HCT116 (cell line): ENCODE data around the gene GMDS. TPM values are rescaled to one million over a fixed set of nuclear protein-coding genes. Genes with fewer than 3 reads are reported as not detected.

Source experiments
- ATAC-seq: fragments of 200-7000 bp; cut with Tn5 transposase; 2 replicates; pipeline ENCODE4 v1.9.1; 2020; ENCODE audit warnings: mild to moderate bottlenecking, moderate library complexity
- BruUV-seq: library from RNA; stranded (reverse); fragments of 400-500 nt; replicated peaks from 2 replicates; lab custom pipeline; 2021; lab: Mats Ljungman, UMichigan
- CTCF ChIA-PET: fragments of 300-600 bp; sonication (Branson Sonifier 250); formaldehyde crosslinking; loops from one replicate; lab custom pipeline; 2021; ENCODE audit warnings: antibody characterized with exemption; lab: Charles Lee
- POLR2A ChIA-PET: fragments of 300-600, 350-600 bp; sonication (Branson Sonifier 250); formaldehyde crosslinking; loops from one replicate; lab custom pipeline; 2021; ENCODE audit warnings: antibody characterized with exemption; lab: Charles Lee
- RAD21 ChIA-PET, 2 experiments: fragments of 300-600 bp; sonication (Branson Sonifier 250); formaldehyde crosslinking; loops; one replicate each; lab custom pipeline; 2023; ENCODE audit warnings: low total read pairs in 2 of 2; ENCODE audit not compliant: uncharacterized antibody in 2 of 2, unreplicated experiment in 2 of 2, low non-redundant PET in 1 of 2; lab: Charles Lee
- DNase-seq: peaks from one replicate; pipeline ENCODE4 v3.0.0-alpha.2; 2010; ENCODE audit warnings: low read depth, low spot score
- H2AFZ ChIP-seq: fragments of 200-600 bp; shearing (Covaris generic), sonication (generic); 2 replicates; pipeline ENCODE4 v1.6.1; 2017; ENCODE audit warnings: low read depth, mixed run types, mixed read lengths, antibody characterized with exemption, low read length; ENCODE audit not compliant: poor library complexity, severe bottlenecking
- H3K27ac ChIP-seq: 2 replicates; pipeline ENCODE4 v1.5.1; 2012; ENCODE audit warnings: low read depth, low read length
- H3K27me3 ChIP-seq: fragments of 200-600 bp; sonication (generic); 2 replicates; pipeline ENCODE4 v1.6.1; 2016; ENCODE audit warnings: mixed run types, low read length, mixed read lengths; ENCODE audit not compliant: insufficient read depth
- H3K36me3 ChIP-seq, 2 experiments: fragments of 200-500 bp in 1 of 2; fragments of 200-600 bp in 1 of 2; sonication (Bioruptor generic) in 1 of 2; sonication (generic) in 1 of 2; 2 replicates each; pipeline versions ENCODE4 v1.5.1 to v1.6.1; 2014 to 2016; ENCODE audit warnings: low read length in 2 of 2, inconsistent platforms in 1 of 2, mixed read lengths in 1 of 2, mixed run types in 1 of 2; ENCODE audit not compliant: insufficient read depth in 2 of 2, control insufficient read depth in 1 of 2
- H3K4me1 ChIP-seq, 2 experiments: fragments of 200-600 bp in 1 of 2; sonication (generic) in 1 of 2; 2 replicates each; pipeline versions ENCODE4 v1.5.1 to v1.6.1; 2012 to 2017; ENCODE audit warnings: low read length in 2 of 2, inconsistent platforms in 1 of 2, mild to moderate bottlenecking in 1 of 2, mixed read lengths in 1 of 2, mixed run types in 1 of 2, moderate library complexity in 1 of 2; ENCODE audit not compliant: insufficient read depth in 2 of 2, control insufficient read depth in 1 of 2
- H3K4me2 ChIP-seq: fragments of 200-600 bp; sonication (generic); 2 replicates; pipeline ENCODE4 v1.6.1; 2017; ENCODE audit warnings: mixed run types, low read length, mixed read lengths
- H3K4me3 ChIP-seq, 2 experiments: fragments of 200-600 bp in 1 of 2; sonication (generic) in 1 of 2; replicated peaks in 1 of 2; 2 replicates each; pipeline ENCODE4 v1.5.1; 2011 to 2016; ENCODE audit warnings: low read length in 2 of 2, control low read depth in 1 of 2, low read depth in 1 of 2, mild to moderate bottlenecking in 1 of 2, mixed read lengths in 1 of 2, mixed run types in 1 of 2
- H3K79me2 ChIP-seq: fragments of 200-600 bp; sonication (generic); 2 replicates; pipeline ENCODE4 v1.6.1; 2017; ENCODE audit warnings: mild to moderate bottlenecking, mixed run types, low read length, moderate library complexity, mixed read lengths; ENCODE audit not compliant: insufficient read depth
- H3K9ac ChIP-seq: fragments of 200-600 bp; sonication (generic); 2 replicates; pipeline ENCODE4 v1.6.1; 2016; ENCODE audit warnings: low read length, mixed read lengths
- H3K9me2 ChIP-seq: fragments of 200-600 bp; sonication (generic), shearing (Covaris generic); 2 replicates; pipeline ENCODE4 v1.6.1; 2017; ENCODE audit warnings: mixed run types, mild to moderate bottlenecking, moderate library complexity; ENCODE audit not compliant: insufficient read depth
- H3K9me3 ChIP-seq, 2 experiments: fragments of 200-500 bp in 1 of 2; fragments of 200-600 bp in 1 of 2; sonication (Bioruptor generic) in 1 of 2; sonication (generic) in 1 of 2; 2 replicates each; pipeline ENCODE4 v1.6.1; 2014 to 2017; ENCODE audit warnings: low read length in 2 of 2, mixed read lengths in 2 of 2, inconsistent platforms in 1 of 2, low read depth in 1 of 2, mild to moderate bottlenecking in 1 of 2, mixed run types in 1 of 2, moderate library complexity in 1 of 2; ENCODE audit not compliant: control insufficient read depth in 1 of 2, insufficient read depth in 1 of 2
- H4K20me1 ChIP-seq: fragments of 200-600 bp; sonication (generic), shearing (Covaris generic); 2 replicates; pipeline ENCODE4 v1.6.1; 2017; ENCODE audit warnings: mixed run types, mild to moderate bottlenecking, moderate library complexity; ENCODE audit not compliant: insufficient read depth
- ATF3 ChIP-seq: IDR thresholded peaks from 2 replicates; pipeline ENCODE4 v1.6.1; 2012
- CBX3 ChIP-seq: IDR thresholded peaks from 2 replicates; pipeline ENCODE4 v1.6.1; 2012; ENCODE audit warnings: low read depth
- CTCF ChIP-seq, 3 experiments: fragments of 200-600 bp in 1 of 3; sonication (generic) in 1 of 3; IDR thresholded peaks in 2 of 3; conservative IDR thresholded peaks in 1 of 3; 2 replicates each; pipeline ENCODE4 v1.5.1; 2012 to 2017; ENCODE audit warnings: low read depth in 2 of 3, low read length in 2 of 3, antibody characterized with exemption in 1 of 3, borderline replicate concordance in 1 of 3, control low read depth in 1 of 3, mild to moderate bottlenecking in 1 of 3, mixed read lengths in 1 of 3, mixed run types in 1 of 3, moderate library complexity in 1 of 3; ENCODE audit not compliant: insufficient read depth in 1 of 3
- EGR1 ChIP-seq: IDR thresholded peaks from 2 replicates; pipeline ENCODE4 v1.6.1; 2012; ENCODE audit warnings: low read depth
- ELF1 ChIP-seq: IDR thresholded peaks from 2 replicates; pipeline ENCODE4 v1.6.1; 2012; ENCODE audit warnings: low read depth, borderline replicate concordance
- EZH2 ChIP-seq: fragments of 200-600 bp; sonication (generic); IDR thresholded peaks from 2 replicates; pipeline ENCODE4 v1.6.1; 2017; ENCODE audit warnings: antibody characterized with exemption, mixed run types
- EZH2phosphoT487 ChIP-seq: fragments of 200-600 bp; IDR thresholded peaks from 2 replicates; pipeline ENCODE4 v1.6.1; 2018; ENCODE audit warnings: antibody characterized with exemption, borderline replicate concordance
- FOSL1 ChIP-seq: IDR thresholded peaks from 2 replicates; pipeline ENCODE4 v1.6.1; 2012; ENCODE audit warnings: low read depth
- JUND ChIP-seq: IDR thresholded peaks from 2 replicates; pipeline ENCODE4 v1.6.1; 2012
- MAX ChIP-seq: IDR thresholded peaks from 2 replicates; pipeline ENCODE4 v1.6.1; 2012
- POLR2A ChIP-seq: IDR thresholded peaks from 2 replicates; pipeline ENCODE4 v1.7.0; 2011; ENCODE audit warnings: borderline replicate concordance; ENCODE audit not compliant: insufficient read depth, insufficient read length; ENCODE audit errors: extremely low read depth
- RAD21 ChIP-seq: IDR thresholded peaks from 2 replicates; pipeline ENCODE4 v1.6.1; 2012; ENCODE audit warnings: low read depth, mild to moderate bottlenecking
- REST ChIP-seq: IDR thresholded peaks from 2 replicates; pipeline ENCODE4 v1.6.1; 2012; ENCODE audit warnings: low read depth
- SIN3A ChIP-seq: IDR thresholded peaks from 2 replicates; pipeline ENCODE4 v1.6.1; 2012; ENCODE audit warnings: low read depth
- SP1 ChIP-seq: IDR thresholded peaks from 2 replicates; pipeline ENCODE4 v1.6.1; 2012; ENCODE audit warnings: low read depth
- SRF ChIP-seq: IDR thresholded peaks from 2 replicates; pipeline ENCODE4 v1.6.1; 2012; ENCODE audit warnings: low read depth
- ZNF274 ChIP-seq: fragments of 200-500 bp; sonication (Bioruptor generic); IDR thresholded peaks from 2 replicates; pipeline ENCODE4 v1.6.1; 2014; ENCODE audit warnings: mild to moderate bottlenecking, low read depth, low read length, inconsistent platforms
- intact Hi-C: fragments of 100-400 bp; cut with micrococcal nuclease; formaldehyde crosslinking; loops from 2 replicates; pipeline ENCODE4 v1.10.0; 2022
- total RNA-seq: library from RNA; stranded (reverse); gene quantifications from one replicate; pipeline ENCODE4 v1.2.1, GENCODE V29; 2021; ENCODE audit not compliant: unreplicated experiment

GMDS gene
- total RNA-seq, 1 experiment from 2014 or later, result 34.4 TPM

GRCh38 chr6:1958257-1958656, 287.1 kb downstream of the GMDS start:
- POLR2A ChIA-PET, result no interaction called here
- no peaks in the 10 kb centered on the region for H3K9me2 ChIP-seq
- RAD21 ChIA-PET, result no interaction called here
- CTCF ChIA-PET, result no interaction called here
- no peaks in the 10 kb centered on the region for H4K20me1 ChIP-seq
- BruUV-seq, result no TSS peak
- intact Hi-C loops, result no loop called here
- no peak overlapping the region for H3K4me3 ChIP-seq
- peaks cover 0 to under 1% of the 10 kb centered on the region in 2 experiments; a peak in 1 of 4 replicates for H3K4me1 ChIP-seq
- H3K9me3 ChIP-seq, result no peaks in the 10 kb centered on the region
- H3K36me3 ChIP-seq, result no peaks in the 10 kb centered on the region
- TF ChIP-seq JUND (no peak), EZH2 (no peak), EGR1 (no peak), SP1 (no peak), ATF3 (no peak), ELF1 (no peak), CBX3 (no peak), EZH2phosphoT487 (no peak), SRF (no peak), RAD21 (no peak), CTCF (IDR thresholded peaks at IDR 0.05 in 2 of 3, conservative IDR thresholded peaks at IDR 0.05 in 1 of 3; ENCODE audit: borderline replicate concordance in 1 of 3, insufficient read depth in 1 of 3, low read depth in 2 of 3, low read length in 2 of 3) (no peak), ZNF274 (no peak), POLR2A (no peak), SIN3A (no peak), FOSL1 (no peak), REST (no peak), MAX (no peak)
- H3K4me2 ChIP-seq, result no peak overlapping the region
- no peak overlapping the region for H2AFZ ChIP-seq
- no peak overlapping the region for H3K9ac ChIP-seq
- DNase-seq (no peak), ATAC-seq (no peak)
- H3K27me3 ChIP-seq, result no peaks in the 10 kb centered on the region
- no peak overlapping the region for H3K27ac ChIP-seq
- no peaks in the 10 kb centered on the region for H3K79me2 ChIP-seq
